HCT116 (cell line): ENCODE results near the gene CGB7. TPM values are rescaled to one million over a fixed set of nuclear protein-coding genes. Genes with fewer than 3 reads are reported as not detected.
"Not testable (repeated sequence)": the region's sequence is repeated elsewhere in the genome, so short reads cannot be mapped to it uniquely, and the experiment has no call there.

Experiments used
- ATAC-seq: fragments of 200-7000 bp; cut with Tn5 transposase; 2 replicates; pipeline ENCODE4 v1.9.1; 2020; ENCODE audit warnings: mild to moderate bottlenecking, moderate library complexity
- BruUV-seq: library from RNA; stranded (reverse); fragments of 400-500 nt; replicated peaks from 2 replicates; lab custom pipeline; 2021; lab: Mats Ljungman, UMichigan
- CTCF ChIA-PET: fragments of 300-600 bp; sonication (Branson Sonifier 250); formaldehyde crosslinking; loops from one replicate; lab custom pipeline; 2021; ENCODE audit warnings: antibody characterized with exemption; lab: Charles Lee
- POLR2A ChIA-PET: fragments of 300-600, 350-600 bp; sonication (Branson Sonifier 250); formaldehyde crosslinking; loops from one replicate; lab custom pipeline; 2021; ENCODE audit warnings: antibody characterized with exemption; lab: Charles Lee
- RAD21 ChIA-PET, 2 experiments: fragments of 300-600 bp; sonication (Branson Sonifier 250); formaldehyde crosslinking; loops; one replicate each; lab custom pipeline; 2023; ENCODE audit warnings: low total read pairs in 2 of 2; ENCODE audit not compliant: uncharacterized antibody in 2 of 2, unreplicated experiment in 2 of 2, low non-redundant PET in 1 of 2; lab: Charles Lee
- DNase-seq: peaks from one replicate; pipeline ENCODE4 v3.0.0-alpha.2; 2010; ENCODE audit warnings: low read depth, low spot score
- H2AFZ ChIP-seq: fragments of 200-600 bp; shearing (Covaris generic), sonication (generic); 2 replicates; pipeline ENCODE4 v1.6.1; 2017; ENCODE audit warnings: low read depth, mixed run types, mixed read lengths, antibody characterized with exemption, low read length; ENCODE audit not compliant: poor library complexity, severe bottlenecking
- H3K27ac ChIP-seq: 2 replicates; pipeline ENCODE4 v1.5.1; 2012; ENCODE audit warnings: low read depth, low read length
- H3K27me3 ChIP-seq: fragments of 200-600 bp; sonication (generic); 2 replicates; pipeline ENCODE4 v1.6.1; 2016; ENCODE audit warnings: mixed run types, low read length, mixed read lengths; ENCODE audit not compliant: insufficient read depth
- H3K36me3 ChIP-seq, 2 experiments: fragments of 200-500 bp in 1 of 2; fragments of 200-600 bp in 1 of 2; sonication (Bioruptor generic) in 1 of 2; sonication (generic) in 1 of 2; 2 replicates each; pipeline versions ENCODE4 v1.5.1 to v1.6.1; 2014 to 2016; ENCODE audit warnings: low read length in 2 of 2, inconsistent platforms in 1 of 2, mixed read lengths in 1 of 2, mixed run types in 1 of 2; ENCODE audit not compliant: insufficient read depth in 2 of 2, control insufficient read depth in 1 of 2
- H3K4me1 ChIP-seq, 2 experiments: fragments of 200-600 bp in 1 of 2; sonication (generic) in 1 of 2; 2 replicates each; pipeline versions ENCODE4 v1.5.1 to v1.6.1; 2012 to 2017; ENCODE audit warnings: low read length in 2 of 2, inconsistent platforms in 1 of 2, mild to moderate bottlenecking in 1 of 2, mixed read lengths in 1 of 2, mixed run types in 1 of 2, moderate library complexity in 1 of 2; ENCODE audit not compliant: insufficient read depth in 2 of 2, control insufficient read depth in 1 of 2
- H3K4me2 ChIP-seq: fragments of 200-600 bp; sonication (generic); 2 replicates; pipeline ENCODE4 v1.6.1; 2017; ENCODE audit warnings: mixed run types, low read length, mixed read lengths
- H3K4me3 ChIP-seq, 2 experiments: fragments of 200-600 bp in 1 of 2; sonication (generic) in 1 of 2; replicated peaks in 1 of 2; 2 replicates each; pipeline ENCODE4 v1.5.1; 2011 to 2016; ENCODE audit warnings: low read length in 2 of 2, control low read depth in 1 of 2, low read depth in 1 of 2, mild to moderate bottlenecking in 1 of 2, mixed read lengths in 1 of 2, mixed run types in 1 of 2
- H3K79me2 ChIP-seq: fragments of 200-600 bp; sonication (generic); 2 replicates; pipeline ENCODE4 v1.6.1; 2017; ENCODE audit warnings: mild to moderate bottlenecking, mixed run types, low read length, moderate library complexity, mixed read lengths; ENCODE audit not compliant: insufficient read depth
- H3K9ac ChIP-seq: fragments of 200-600 bp; sonication (generic); 2 replicates; pipeline ENCODE4 v1.6.1; 2016; ENCODE audit warnings: low read length, mixed read lengths
- H3K9me2 ChIP-seq: fragments of 200-600 bp; sonication (generic), shearing (Covaris generic); 2 replicates; pipeline ENCODE4 v1.6.1; 2017; ENCODE audit warnings: mixed run types, mild to moderate bottlenecking, moderate library complexity; ENCODE audit not compliant: insufficient read depth
- H3K9me3 ChIP-seq, 2 experiments: fragments of 200-500 bp in 1 of 2; fragments of 200-600 bp in 1 of 2; sonication (Bioruptor generic) in 1 of 2; sonication (generic) in 1 of 2; 2 replicates each; pipeline ENCODE4 v1.6.1; 2014 to 2017; ENCODE audit warnings: low read length in 2 of 2, mixed read lengths in 2 of 2, inconsistent platforms in 1 of 2, low read depth in 1 of 2, mild to moderate bottlenecking in 1 of 2, mixed run types in 1 of 2, moderate library complexity in 1 of 2; ENCODE audit not compliant: control insufficient read depth in 1 of 2, insufficient read depth in 1 of 2
- H4K20me1 ChIP-seq: fragments of 200-600 bp; sonication (generic), shearing (Covaris generic); 2 replicates; pipeline ENCODE4 v1.6.1; 2017; ENCODE audit warnings: mixed run types, mild to moderate bottlenecking, moderate library complexity; ENCODE audit not compliant: insufficient read depth
- RAD21 ChIP-seq: IDR thresholded peaks from 2 replicates; pipeline ENCODE4 v1.6.1; 2012; ENCODE audit warnings: low read depth, mild to moderate bottlenecking
- SP1 ChIP-seq: IDR thresholded peaks from 2 replicates; pipeline ENCODE4 v1.6.1; 2012; ENCODE audit warnings: low read depth
- TCF7L2 ChIP-seq: IDR thresholded peaks from 2 replicates; pipeline ENCODE4 v1.7.0; 2011; ENCODE audit warnings: borderline replicate concordance, inconsistent platforms; ENCODE audit not compliant: insufficient read depth, insufficient read length; ENCODE audit errors: extremely low read depth
- YY1 ChIP-seq: IDR thresholded peaks from 2 replicates; pipeline ENCODE4 v1.6.1; 2011; ENCODE audit warnings: low read length, low read depth, moderate library complexity, mild to moderate bottlenecking; ENCODE audit not compliant: insufficient replicate concordance; ENCODE audit errors: extremely low read depth
- intact Hi-C: fragments of 100-400 bp; cut with micrococcal nuclease; formaldehyde crosslinking; loops from 2 replicates; pipeline ENCODE4 v1.10.0; 2022
- total RNA-seq: library from RNA; stranded (reverse); gene quantifications from one replicate; pipeline ENCODE4 v1.2.1, GENCODE V29; 2021; ENCODE audit not compliant: unreplicated experiment
- TF ChIP-seq, protein P1 (sequence below), 3 experiments: fragments of 200-600 bp in 1 of 3; sonication (generic) in 1 of 3; IDR thresholded peaks in 2 of 3; conservative IDR thresholded peaks in 1 of 3; 2 replicates each; pipeline ENCODE4 v1.5.1; 2012 to 2017; ENCODE audit warnings: low read depth in 2 of 3, low read length in 2 of 3, antibody characterized with exemption in 1 of 3, borderline replicate concordance in 1 of 3, control low read depth in 1 of 3, mild to moderate bottlenecking in 1 of 3, mixed read lengths in 1 of 3, mixed run types in 1 of 3, moderate library complexity in 1 of 3; ENCODE audit not compliant: insufficient read depth in 1 of 3
- TF ChIP-seq, protein P2 (sequence below): IDR thresholded peaks from 2 replicates; pipeline ENCODE4 v1.6.1; 2012

CGB7 gene
- total RNA-seq, 1 experiment from 2014 or later = 5.4 TPM

GRCh38 chr19:49036815-49037214 lies 20.7 kb downstream of the CGB7 start, which contains the start of gene CGB1:
Gene CGB1, minus strand, starts transcription at chr19:49036895. Its CDS starts 184 bp downstream, at chr19:49036711.
- H3K4me3 ChIP-seq, H3K9ac ChIP-seq, DNase-seq, H3K27ac ChIP-seq, BruUV-seq, H3K9me2 ChIP-seq, POLR2A ChIA-PET, H2AFZ ChIP-seq, H3K79me2 ChIP-seq, intact Hi-C loops, H4K20me1 ChIP-seq, H3K36me3 ChIP-seq, H3K9me3 ChIP-seq, H3K27me3 ChIP-seq, RAD21 ChIA-PET, CTCF ChIA-PET: not testable (repeated sequence)
- peak; percentile 69 for ATAC-seq
- TF ChIP-seq, protein P1, sequence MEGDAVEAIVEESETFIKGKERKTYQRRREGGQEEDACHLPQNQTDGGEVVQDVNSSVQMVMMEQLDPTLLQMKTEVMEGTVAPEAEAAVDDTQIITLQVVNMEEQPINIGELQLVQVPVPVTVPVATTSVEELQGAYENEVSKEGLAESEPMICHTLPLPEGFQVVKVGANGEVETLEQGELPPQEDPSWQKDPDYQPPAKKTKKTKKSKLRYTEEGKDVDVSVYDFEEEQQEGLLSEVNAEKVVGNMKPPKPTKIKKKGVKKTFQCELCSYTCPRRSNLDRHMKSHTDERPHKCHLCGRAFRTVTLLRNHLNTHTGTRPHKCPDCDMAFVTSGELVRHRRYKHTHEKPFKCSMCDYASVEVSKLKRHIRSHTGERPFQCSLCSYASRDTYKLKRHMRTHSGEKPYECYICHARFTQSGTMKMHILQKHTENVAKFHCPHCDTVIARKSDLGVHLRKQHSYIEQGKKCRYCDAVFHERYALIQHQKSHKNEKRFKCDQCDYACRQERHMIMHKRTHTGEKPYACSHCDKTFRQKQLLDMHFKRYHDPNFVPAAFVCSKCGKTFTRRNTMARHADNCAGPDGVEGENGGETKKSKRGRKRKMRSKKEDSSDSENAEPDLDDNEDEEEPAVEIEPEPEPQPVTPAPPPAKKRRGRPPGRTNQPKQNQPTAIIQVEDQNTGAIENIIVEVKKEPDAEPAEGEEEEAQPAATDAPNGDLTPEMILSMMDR (IDR thresholded peaks at IDR 0.05 in 2 of 3, conservative IDR thresholded peaks at IDR 0.05 in 1 of 3; ENCODE audit: borderline replicate concordance in 1 of 3, insufficient read depth in 1 of 3, low read depth in 2 of 3, low read length in 2 of 3) = peak; percentile 40 to 93 (median 83); a peak in 5 of 6 replicates
- TF ChIP-seq RAD21 = peak; percentile 59
- TF ChIP-seq SP1 = 0 out of 2 replicates have a peak, but pooled peaks have one; percentile 23
- TF ChIP-seq TCF7L2 = peak; percentile 98
- Histone ChIP-seq H3K4me1 (peaks cover 15 to 31% of the 10 kb centered on the region in 2 experiments), H3K4me2 (peak within 1 kb of the TSS; percentile 28; the same call in 1 of the 2 replicates)

GRCh38 chr19:49031642-49032301 lies 25.8 kb downstream of the CGB7 start, which contains the start of gene CGB2:
Gene CGB2, plus strand, starts transcription at chr19:49031890. Its CDS starts 206 bp downstream, at chr19:49032096.
- Histone ChIP-seq H3K4me2 (peak within 1 kb of the TSS; percentile 51), H3K4me3 (peak within 1 kb of the TSS; percentile 31 to 44)
- H3K9me3 ChIP-seq, H3K36me3 ChIP-seq, H2AFZ ChIP-seq, H3K4me1 ChIP-seq, H3K9me2 ChIP-seq, H3K9ac ChIP-seq, H3K79me2 ChIP-seq, H3K27ac ChIP-seq, H3K27me3 ChIP-seq, POLR2A ChIA-PET, BruUV-seq, H4K20me1 ChIP-seq, intact Hi-C loops, RAD21 ChIA-PET: not testable (repeated sequence)
- CTCF ChIA-PET = interaction anchor here (0.6 to 1.5 kb wide), 5 partner anchors 12 to 54 kb away, joined by 3 to 8 read pairs (median 3); partner anchors contain the start of genes CGB7, GYS1 and RUVBL2
- ATAC-seq = peak; percentile 94
- TF ChIP-seq, protein P2, sequence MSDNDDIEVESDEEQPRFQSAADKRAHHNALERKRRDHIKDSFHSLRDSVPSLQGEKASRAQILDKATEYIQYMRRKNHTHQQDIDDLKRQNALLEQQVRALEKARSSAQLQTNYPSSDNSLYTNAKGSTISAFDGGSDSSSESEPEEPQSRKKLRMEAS = peak; percentile 51; the same call in 1 of the 2 replicates
- TF ChIP-seq RAD21 (peak; percentile 28; the same call in 1 of the 2 replicates), TCF7L2 (peak; percentile 58), YY1 (peak; percentile 34)
- TF ChIP-seq, protein P1 (IDR thresholded peaks at IDR 0.05 in 2 of 3, conservative IDR thresholded peaks at IDR 0.05 in 1 of 3; ENCODE audit: borderline replicate concordance in 1 of 3, insufficient read depth in 1 of 3, low read depth in 2 of 3, low read length in 2 of 3) = peak; percentile 28 to 71 (median 69); a peak in 5 of 6 replicates
- DNase-seq = peak; percentile 86
